ENCODE results near the gene PAWR. TPM values are rescaled to one million over a fixed set of nuclear protein-coding genes. Genes with fewer than 3 reads are reported as not detected.
"Not testable (repeated sequence)": the region's sequence is repeated elsewhere in the genome, so short reads cannot be mapped to it uniquely, and the experiment has no call there.

Gene PAWR
- polyA plus RNA-seq, 2 of the 4 experiments (the other 2 are of a cell fraction) = 40.8 to 55.2 TPM

DNA sequence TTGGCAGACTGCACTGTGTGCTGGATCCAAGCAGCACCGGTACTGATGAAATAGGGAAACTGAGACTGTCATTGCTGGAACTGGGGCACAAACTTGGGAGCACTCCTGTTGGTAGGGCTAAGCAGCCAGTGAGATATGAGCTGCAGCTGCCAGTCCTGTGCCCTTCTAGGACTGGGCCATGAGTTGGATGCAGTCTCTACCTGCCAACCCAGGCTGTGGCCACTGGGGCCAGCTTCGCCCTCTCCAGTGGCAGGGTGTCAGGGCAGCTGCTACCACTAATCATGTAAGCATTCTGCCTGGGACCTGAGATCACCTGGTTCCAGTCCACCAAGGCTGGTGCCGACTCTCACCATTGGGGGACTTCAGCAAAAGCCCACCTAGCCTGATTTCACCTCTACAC lies 121.1 kb downstream of the PAWR start (continued):
- TF ChIP-seq REST (IDR thresholded peaks at IDR 0.05) (no peak), CBX8 (IDR thresholded peaks at IDR 0.05) (no peak)

- FAIRE-seq = no peak
- CTCF ChIA-PET = interaction anchor here (1.0 to 1.4 kb wide), 4 partner anchors 9 to 171 kb away, joined by 3 to 5 read pairs (median 4); no protein-coding TSS in a partner anchor
- Histone ChIP-seq H3K4me3 (no peak overlapping the region), H3K4me2 (no peak overlapping the region), H3K4me1 (peaks cover 14% of the 10 kb centered on the region; the same call in 1 of the 3 replicates), H3K9me3 (peaks cover 8% of the 10 kb centered on the region), H3K27ac (no peak overlapping the region)
- TF ChIP-seq ZC3H11A (IDR thresholded peaks at IDR 0.05) (no peak), JUN (IDR thresholded peaks at IDR 0.05) (no peak), SMC3 (IDR thresholded peaks at IDR 0.05) (no peak), RAD21 (conservative IDR thresholded peaks at IDR 0.05 in 1 of 2, IDR thresholded peaks at IDR 0.05 in 1 of 2) (no peak)
- TF ChIP-seq, protein P1, sequence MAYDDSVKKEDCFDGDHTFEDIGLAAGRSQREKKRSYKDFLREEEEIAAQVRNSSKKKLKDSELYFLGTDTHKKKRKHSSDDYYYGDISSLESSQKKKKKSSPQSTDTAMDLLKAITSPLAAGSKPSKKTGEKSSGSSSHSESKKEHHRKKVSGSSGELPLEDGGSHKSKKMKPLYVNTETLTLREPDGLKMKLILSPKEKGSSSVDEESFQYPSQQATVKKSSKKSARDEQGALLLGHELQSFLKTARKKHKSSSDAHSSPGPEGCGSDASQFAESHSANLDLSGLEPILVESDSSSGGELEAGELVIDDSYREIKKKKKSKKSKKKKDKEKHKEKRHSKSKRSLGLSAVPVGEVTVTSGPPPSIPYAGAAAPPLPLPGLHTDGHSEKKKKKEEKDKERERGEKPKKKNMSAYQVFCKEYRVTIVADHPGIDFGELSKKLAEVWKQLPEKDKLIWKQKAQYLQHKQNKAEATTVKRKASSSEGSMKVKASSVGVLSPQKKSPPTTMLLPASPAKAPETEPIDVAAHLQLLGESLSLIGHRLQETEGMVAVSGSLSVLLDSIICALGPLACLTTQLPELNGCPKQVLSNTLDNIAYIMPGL (CRISPR knock-in tag; IDR thresholded peaks at IDR 0.05; ENCODE audit: borderline replicate concordance) = no peak
- DNase-seq (ENCODE audit: low read depth in 1 of 2, low spot score in 1 of 2) = no peak
- 92% methylated on average over 1 of the region's 1 CpG for WGBS (ENCODE audit: missing lambda C conversion rate)
- POLR2A ChIA-PET = no interaction called here
- no peak for ATAC-seq
Observed at GRCh38 chr12:79567175-79567563, 123.6 kb downstream of the PAWR start.

DNA sequence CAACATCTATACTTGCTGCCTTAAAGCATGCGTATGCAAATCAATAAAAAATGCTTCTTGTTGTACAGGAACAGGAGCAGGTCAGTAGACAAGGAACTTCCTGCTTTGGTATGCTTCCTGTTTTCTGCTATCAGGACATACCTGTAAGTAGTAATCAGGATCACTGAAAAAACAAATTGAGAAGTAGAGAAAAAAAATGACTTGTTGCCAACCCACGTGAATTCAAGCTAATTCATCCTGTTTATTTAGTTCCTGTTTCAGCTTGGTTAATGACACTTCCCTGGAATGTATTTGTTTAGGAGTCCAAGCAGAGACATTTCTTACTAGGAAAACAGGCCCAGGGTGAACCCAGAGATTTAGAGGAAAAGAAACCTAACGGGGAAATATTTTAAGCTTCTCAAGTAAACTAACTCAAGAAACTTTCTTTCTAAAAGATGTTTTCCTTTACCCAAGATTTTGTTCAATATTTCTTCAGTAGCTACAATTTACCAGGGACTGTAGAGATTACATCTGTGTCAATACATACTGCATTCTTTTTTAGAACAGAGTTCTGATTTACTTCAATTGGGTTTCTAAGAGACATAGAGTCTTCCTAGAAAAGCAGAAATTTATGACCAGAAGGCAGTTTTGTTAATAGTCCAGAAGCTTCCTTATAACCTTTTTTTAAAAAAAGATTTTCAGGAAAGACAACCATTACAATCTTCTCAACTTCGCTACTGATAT lies 124.2 kb downstream of the PAWR start:
- CTCF ChIA-PET = interaction anchor here (0.6 to 1.4 kb wide), 5 partner anchors 9 to 172 kb away, joined by 3 to 5 read pairs (median 3); no protein-coding TSS in a partner anchor
- Histone ChIP-seq H3K9me3 (peaks cover 2% of the 10 kb centered on the region), H3K4me2 (0 out of 3 replicates have a peak overlapping the region, but pooled peaks have one; percentile 9), H3K27ac (no peak overlapping the region), H3K4me3 (no peak overlapping the region), H3K4me1 (peaks cover 14% of the 10 kb centered on the region; the same call in 1 of the 3 replicates)
- WGBS (ENCODE audit: missing lambda C conversion rate) = 71% methylated on average over 4 of the region's 4 CpGs
- ATAC-seq (no peak; a peak in 1 of 6 replicates), FAIRE-seq (no peak), DNase-seq (ENCODE audit: low read depth in 1 of 2, low spot score in 1 of 2) (no peak)
- POLR2A ChIA-PET = no interaction called here
- TF ChIP-seq ZSCAN20 (CRISPR knock-in tag; IDR thresholded peaks at IDR 0.05) (no peak), EP300 (IDR thresholded peaks at IDR 0.05) (no peak), EHF (CRISPR knock-in tag; IDR thresholded peaks at IDR 0.05) (no peak), CEBPB (IDR thresholded peaks at IDR 0.05) (no peak), EHMT2 (IDR thresholded peaks at IDR 0.05; ENCODE audit: low read depth) (no peak), KDM5A (IDR thresholded peaks at IDR 0.05) (no peak)
- TF ChIP-seq, protein P2, sequence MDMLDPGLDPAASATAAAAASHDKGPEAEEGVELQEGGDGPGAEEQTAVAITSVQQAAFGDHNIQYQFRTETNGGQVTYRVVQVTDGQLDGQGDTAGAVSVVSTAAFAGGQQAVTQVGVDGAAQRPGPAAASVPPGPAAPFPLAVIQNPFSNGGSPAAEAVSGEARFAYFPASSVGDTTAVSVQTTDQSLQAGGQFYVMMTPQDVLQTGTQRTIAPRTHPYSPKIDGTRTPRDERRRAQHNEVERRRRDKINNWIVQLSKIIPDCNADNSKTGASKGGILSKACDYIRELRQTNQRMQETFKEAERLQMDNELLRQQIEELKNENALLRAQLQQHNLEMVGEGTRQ (IDR thresholded peaks at IDR 0.05) = no peak

DNA sequence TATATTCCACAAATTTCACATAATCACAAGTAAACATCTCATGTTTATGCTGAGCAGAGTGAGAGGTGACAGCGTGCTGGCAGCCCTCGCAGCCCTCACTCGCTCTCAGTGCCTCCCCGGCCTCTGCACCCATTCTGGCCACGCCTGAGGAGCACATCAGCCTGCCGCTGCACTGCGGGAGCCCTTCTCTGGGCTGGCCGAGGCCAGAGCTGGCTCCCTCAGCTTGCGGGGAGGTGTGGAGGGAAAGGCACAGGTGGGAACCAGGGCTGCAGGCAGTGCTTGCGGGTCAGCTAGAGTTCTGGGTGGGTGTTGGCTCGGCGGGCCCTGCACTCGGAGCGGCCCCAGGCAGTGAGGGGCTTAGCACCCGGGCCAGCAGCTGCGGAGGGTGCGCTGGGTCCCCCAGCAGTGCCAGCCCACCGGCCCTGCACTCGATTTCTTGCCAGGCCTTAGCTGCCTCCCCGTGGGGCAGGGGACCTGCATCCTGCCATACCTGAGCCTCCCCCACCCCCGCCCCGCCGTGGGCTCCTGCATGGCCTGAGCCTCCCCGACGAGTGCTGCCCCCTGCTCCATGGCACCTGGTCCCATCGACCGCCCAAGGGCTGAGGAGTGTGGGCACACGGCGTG lies 125.9 kb downstream of the PAWR start:
- CTCF ChIA-PET; ATAC-seq; H3K9me3 ChIP-seq; H3K4me3 ChIP-seq; H3K4me2 ChIP-seq; DNase-seq (ENCODE audit: low read depth in 1 of 2, low spot score in 1 of 2); FAIRE-seq; H3K27ac ChIP-seq; POLR2A ChIA-PET: not testable (repeated sequence)
- WGBS (ENCODE audit: missing lambda C conversion rate) = 91% methylated on average over 10 of the region's 29 CpGs
- H3K4me1 ChIP-seq = peaks cover 25% of the 10 kb centered on the region; the same call in 2 of the 3 replicates
